ENCODE results near the gene LMO3. TPM values are rescaled to one million over a fixed set of nuclear protein-coding genes. Genes with fewer than 3 reads are reported as not detected.

Gene LMO3
- total and polyA plus RNA-seq, 2 of the 8 experiments (the other 6 are each of a cell fraction or from before 2014, with no cell fraction given) = 4.7 to 16.7 TPM

DNA sequence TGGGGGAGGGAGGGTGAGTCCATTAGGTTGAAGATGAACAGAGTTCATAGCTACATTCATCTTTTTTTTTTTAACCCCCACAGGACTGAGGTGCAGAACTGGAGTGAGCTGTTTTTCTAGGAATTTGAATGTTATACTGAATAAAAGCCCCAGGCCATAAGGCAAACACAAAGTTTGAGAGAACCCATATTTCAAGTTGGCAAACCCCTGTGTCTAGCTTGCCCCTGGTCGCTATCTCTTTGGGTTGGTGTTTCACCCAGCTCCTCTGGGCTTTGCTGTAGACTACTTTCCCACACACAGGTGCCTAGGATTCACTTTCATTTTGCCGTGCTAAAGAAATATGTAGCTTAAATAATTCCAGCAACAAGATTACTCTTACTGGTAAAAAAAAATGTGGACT, 5.2 kb upstream of the LMO3 start (continued):
- TF ChIP-seq, protein P1, sequence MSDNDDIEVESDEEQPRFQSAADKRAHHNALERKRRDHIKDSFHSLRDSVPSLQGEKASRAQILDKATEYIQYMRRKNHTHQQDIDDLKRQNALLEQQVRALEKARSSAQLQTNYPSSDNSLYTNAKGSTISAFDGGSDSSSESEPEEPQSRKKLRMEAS (IDR thresholded peaks at IDR 0.05) = no peak
- TF ChIP-seq EZH2 (IDR thresholded peaks at IDR 0.05; ENCODE audit: low read depth, low read length, severe bottlenecking) = no peak
- TF ChIP-seq TCF12 (IDR thresholded peaks at IDR 0.05; ENCODE audit: low read depth, low read length) = no peak
- TF ChIP-seq RNF2 (IDR thresholded peaks at IDR 0.05; ENCODE audit: borderline replicate concordance, low read depth, low read length, missing control alignments, poor library complexity, severe bottlenecking) = no peak
- TF ChIP-seq EGR1 (IDR thresholded peaks at IDR 0.05; ENCODE audit: borderline replicate concordance, low read depth, low read length) = no peak
- no peak for TF ChIP-seq JUND (IDR thresholded peaks at IDR 0.05; ENCODE audit: low read length)
- no peak for TF ChIP-seq RXRA (IDR thresholded peaks at IDR 0.05; ENCODE audit: insufficient read depth, low read depth, low read length)
- TF ChIP-seq HDAC6 (IDR thresholded peaks at IDR 0.05; ENCODE audit: low read depth, low read length) = no peak
- no peak for TF ChIP-seq POLR2AphosphoS5 (IDR thresholded peaks at IDR 0.05; ENCODE audit: low read depth, low read length)

Measured in H1 (cell line).